Lung (tissue), 12 donors: ENCODE results near the gene CTLA4. TPM values are rescaled to one million over a fixed set of nuclear protein-coding genes. Genes with fewer than 3 reads are reported as not detected.

ENCODE experiments used
- ATAC-seq: fragments of 200-7000 bp; cut with Tn5 transposase; one replicate; pipeline ENCODE4 v1.9.1; 2020; ENCODE audit warnings: moderate number of reproducible peaks; ENCODE audit not compliant: insufficient read depth, low FRiP score
- DNase-seq, 3 donors: peaks; one replicate each; pipeline ENCODE4 v3.0.0-alpha.2; 2013 to 2017
- H3K27ac ChIP-seq, 2 donors: one replicate each; pipeline ENCODE4 v1.5.1; 2013; ENCODE audit warnings: mild to moderate bottlenecking in 2 of 2, moderate library complexity in 2 of 2, control low read depth in 1 of 2, inconsistent platforms in 1 of 2, low read depth in 1 of 2, low read length in 1 of 2
- H3K27me3 ChIP-seq, 3 donors: one replicate each; pipeline ENCODE4 v1.5.1; 2013; ENCODE audit warnings: low read length in 2 of 3; ENCODE audit not compliant: control insufficient read depth in 3 of 3, insufficient read depth in 3 of 3
- H3K36me3 ChIP-seq, 4 donors: one replicate each; pipeline ENCODE4 v1.5.1; 2013; ENCODE audit warnings: low read length in 4 of 4, mild to moderate bottlenecking in 1 of 4, moderate library complexity in 1 of 4; ENCODE audit not compliant: control insufficient read depth in 4 of 4, insufficient read depth in 4 of 4
- H3K4me1 ChIP-seq, 5 donors: one replicate each; pipeline ENCODE4 v1.5.1; 2013; ENCODE audit warnings: low read length in 5 of 5, mild to moderate bottlenecking in 2 of 5, moderate library complexity in 1 of 5; ENCODE audit not compliant: control insufficient read depth in 5 of 5, insufficient read depth in 5 of 5
- H3K4me3 ChIP-seq: one replicate; pipeline ENCODE4 v1.5.1; 2013; ENCODE audit warnings: mild to moderate bottlenecking, control low read depth, moderate library complexity
- H3K9ac ChIP-seq, 2 donors: one replicate each; pipeline ENCODE4 v1.5.1; 2013; ENCODE audit warnings: low read length in 2 of 2, control low read depth in 1 of 2; ENCODE audit not compliant: insufficient read depth in 1 of 2
- H3K9me3 ChIP-seq, 4 donors: one replicate each; pipeline ENCODE4 v1.5.1; 2013; ENCODE audit warnings: low read length in 3 of 4, mild to moderate bottlenecking in 1 of 4, moderate library complexity in 1 of 4; ENCODE audit not compliant: control insufficient read depth in 4 of 4, insufficient read depth in 3 of 4
- WGBS, 2 donors: extraction: QIAGEN DNeasy Blood & Tissue Kit; methylation state at CpG; one replicate each; pipeline ENCODE4 v1.1.7; 2013; 5-methylcytosine and 5-hydroxymethylcytosine counted together
- polyA plus RNA-seq, 2 donors: library from polyadenylated mRNA; stranded (reverse); fragments of 200-250 nt; gene quantifications; one replicate each; pipeline ENCODE4 v1.2.1, GENCODE V29; 2013
- total RNA-seq, 2 donors: library from RNA; depleted of rRNA in 1 of 2; stranded (reverse); fragments of >200 nt in 1 of 2; gene quantifications; one replicate each; pipeline ENCODE4 v1.2.1, GENCODE V29; 2014 to 2021
- TF ChIP-seq, protein P1 (sequence below): IDR thresholded peaks from 2 replicates; pipeline ENCODE4 v1.5.1; 2012; ENCODE audit warnings: mild to moderate bottlenecking; ENCODE audit errors: control extremely low read depth, extremely low read depth
- donor health status: control.
- donor health status: control.
- donor health status: Bipolar disorder and iron deficiency.
- donor health status: healthy.
- donor health status: DM: yes; HTN: yes; CAD: no.

Gene CTLA4
- total and polyA plus RNA-seq, 4 donors = 0.10 to 3.9 (median 1.4) TPM

DNA sequence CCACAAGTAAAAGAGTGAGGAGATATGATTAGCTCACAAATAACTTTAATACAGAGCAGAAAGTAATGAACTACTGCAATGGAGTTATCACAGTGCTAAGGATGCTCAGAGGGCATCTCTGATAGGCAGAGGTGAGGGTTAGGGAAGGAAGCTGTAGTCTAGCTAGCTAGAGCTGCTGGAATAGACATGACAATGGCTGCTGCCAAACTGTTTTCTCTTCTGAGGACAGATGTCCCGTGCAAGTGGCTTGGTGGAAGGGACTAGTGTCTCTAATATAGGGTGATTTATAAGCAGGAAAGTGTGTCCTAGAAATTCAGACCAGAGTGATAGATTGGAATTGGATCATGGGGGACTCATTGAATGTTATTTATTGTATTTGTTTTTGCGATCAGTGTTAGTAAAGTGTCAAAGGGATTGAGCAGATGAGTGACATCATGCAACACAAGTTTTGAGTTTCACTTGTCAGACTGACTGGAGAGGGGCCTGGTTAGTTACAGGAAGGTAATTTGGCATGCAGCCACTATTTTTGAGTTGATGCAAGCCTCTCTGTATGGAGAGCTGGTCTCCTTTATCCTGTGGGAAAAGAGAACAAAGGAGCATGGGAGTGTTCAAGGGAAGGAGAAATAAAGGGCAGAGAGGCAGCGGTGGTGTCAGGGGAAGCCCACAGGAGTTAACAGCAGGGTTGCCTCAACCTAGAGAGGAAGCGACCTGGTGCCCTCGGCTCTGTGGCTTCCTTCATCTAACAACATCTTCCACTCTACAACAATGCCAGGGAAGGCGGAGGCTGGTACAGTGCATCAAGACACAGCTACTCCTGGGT, 1.9 kb downstream of the CTLA4 start:
- Histone ChIP-seq H3K27ac (no peak overlapping the region), H3K9me3 (no peaks in the 10 kb centered on the region), H3K4me3 (no peak overlapping the region), H3K36me3 (no peaks in the 10 kb centered on the region), H3K9ac (no peak overlapping the region), H3K4me1 (no peaks in the 10 kb centered on the region), H3K27me3 (no peaks in the 10 kb centered on the region)
- TF ChIP-seq, protein P1, sequence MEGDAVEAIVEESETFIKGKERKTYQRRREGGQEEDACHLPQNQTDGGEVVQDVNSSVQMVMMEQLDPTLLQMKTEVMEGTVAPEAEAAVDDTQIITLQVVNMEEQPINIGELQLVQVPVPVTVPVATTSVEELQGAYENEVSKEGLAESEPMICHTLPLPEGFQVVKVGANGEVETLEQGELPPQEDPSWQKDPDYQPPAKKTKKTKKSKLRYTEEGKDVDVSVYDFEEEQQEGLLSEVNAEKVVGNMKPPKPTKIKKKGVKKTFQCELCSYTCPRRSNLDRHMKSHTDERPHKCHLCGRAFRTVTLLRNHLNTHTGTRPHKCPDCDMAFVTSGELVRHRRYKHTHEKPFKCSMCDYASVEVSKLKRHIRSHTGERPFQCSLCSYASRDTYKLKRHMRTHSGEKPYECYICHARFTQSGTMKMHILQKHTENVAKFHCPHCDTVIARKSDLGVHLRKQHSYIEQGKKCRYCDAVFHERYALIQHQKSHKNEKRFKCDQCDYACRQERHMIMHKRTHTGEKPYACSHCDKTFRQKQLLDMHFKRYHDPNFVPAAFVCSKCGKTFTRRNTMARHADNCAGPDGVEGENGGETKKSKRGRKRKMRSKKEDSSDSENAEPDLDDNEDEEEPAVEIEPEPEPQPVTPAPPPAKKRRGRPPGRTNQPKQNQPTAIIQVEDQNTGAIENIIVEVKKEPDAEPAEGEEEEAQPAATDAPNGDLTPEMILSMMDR = no peak
- DNase-seq (peak in 2 of 3 donors; percentile 6 to 25), ATAC-seq (no peak)
- WGBS, 2 donors = 67 to 80% methylated on average over 6 of the region's 6 CpGs

DNA sequence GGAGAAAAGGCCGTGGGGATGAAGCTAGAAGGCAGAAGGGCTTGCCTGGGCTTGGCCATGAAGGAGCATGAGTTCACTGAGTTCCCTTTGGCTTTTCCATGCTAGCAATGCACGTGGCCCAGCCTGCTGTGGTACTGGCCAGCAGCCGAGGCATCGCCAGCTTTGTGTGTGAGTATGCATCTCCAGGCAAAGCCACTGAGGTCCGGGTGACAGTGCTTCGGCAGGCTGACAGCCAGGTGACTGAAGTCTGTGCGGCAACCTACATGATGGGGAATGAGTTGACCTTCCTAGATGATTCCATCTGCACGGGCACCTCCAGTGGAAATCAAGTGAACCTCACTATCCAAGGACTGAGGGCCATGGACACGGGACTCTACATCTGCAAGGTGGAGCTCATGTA, 2.9 kb downstream of the CTLA4 start:
- 92% methylated on average over 9 of the region's 9 CpGs for WGBS, 2 donors
- ATAC-seq (no peak), DNase-seq (no peak)
- no peak overlapping the region for H3K4me3 ChIP-seq
- H3K27me3 ChIP-seq = no peaks in the 10 kb centered on the region
- H3K9ac ChIP-seq = no peak overlapping the region
- TF ChIP-seq, protein P1 = no peak
- H3K9me3 ChIP-seq = no peaks in the 10 kb centered on the region
- no peak overlapping the region for H3K27ac ChIP-seq
- no peaks in the 10 kb centered on the region for H3K4me1 ChIP-seq
- H3K36me3 ChIP-seq = no peaks in the 10 kb centered on the region

DNA sequence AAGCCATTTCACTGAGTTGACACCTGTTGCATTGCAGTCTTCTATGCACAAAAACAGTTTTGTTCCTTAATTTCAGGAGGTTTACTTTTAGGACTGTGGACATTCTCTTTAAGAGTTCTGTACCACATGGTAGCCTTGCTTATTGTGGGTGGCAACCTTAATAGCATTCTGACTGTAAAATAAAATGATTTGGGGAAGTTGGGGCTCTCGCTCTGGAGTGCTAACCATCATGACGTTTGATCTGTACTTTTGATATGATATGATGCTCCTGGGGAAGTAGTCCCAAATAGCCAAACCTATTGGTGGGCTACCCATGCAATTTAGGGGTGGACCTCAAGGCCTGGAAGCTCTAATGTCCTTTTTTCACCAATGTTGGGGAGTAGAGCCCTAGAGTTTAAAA, 3.4 kb downstream of the CTLA4 start:
- Histone ChIP-seq H3K36me3 (no peaks in the 10 kb centered on the region), H3K27ac (no peak overlapping the region), H3K4me1 (no peaks in the 10 kb centered on the region), H3K9me3 (no peaks in the 10 kb centered on the region), H3K9ac (no peak overlapping the region), H3K27me3 (no peaks in the 10 kb centered on the region), H3K4me3 (no peak overlapping the region)
- TF ChIP-seq, protein P1 = no peak
- ATAC-seq (no peak), DNase-seq (no peak)
- WGBS, 2 donors = 68 to 81% methylated on average over 2 of the region's 2 CpGs
